Medulla oblongata (tissue), 1 donor: Measurements from ENCODE around the gene ZNF414.

Experiments
- DNase-seq: peaks from one replicate; pipeline ENCODE4 v3.0.0-alpha.2; 2015; ENCODE audit errors: extremely low spot score

ZNF414 gene

GRCh38 chr19:8466018-8466417 is 47.9 kb downstream of the ZNF414 start:
- DNase-seq, result no peak

GRCh38 chr19:8463365-8463764 is 50.6 kb downstream of the ZNF414 start:
- no peak for DNase-seq

GRCh38 chr19:8462571-8462970 is 51.4 kb downstream of the ZNF414 start:
- DNase-seq, result no peak

DNA sequence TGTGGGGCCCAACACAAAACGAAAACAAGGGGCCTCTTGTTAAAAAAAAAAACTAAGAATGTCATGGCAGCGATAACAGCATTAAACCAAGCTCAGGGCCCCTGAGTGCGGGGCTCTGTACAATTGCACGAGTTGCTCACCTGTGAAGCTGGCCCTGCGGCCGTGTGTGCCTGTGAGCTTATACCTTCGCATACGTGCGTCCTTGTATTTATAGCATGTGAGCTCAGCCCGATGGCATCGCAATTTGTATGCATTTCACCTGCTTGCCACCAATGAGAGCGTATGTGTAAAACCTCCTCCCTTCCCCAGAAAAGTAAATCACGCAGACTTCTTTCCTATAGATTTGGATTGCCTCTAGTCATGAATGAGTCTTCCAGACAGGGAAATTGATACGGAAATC is 52.1 kb downstream of the ZNF414 start:
- DNase-seq, result no peak

DNA sequence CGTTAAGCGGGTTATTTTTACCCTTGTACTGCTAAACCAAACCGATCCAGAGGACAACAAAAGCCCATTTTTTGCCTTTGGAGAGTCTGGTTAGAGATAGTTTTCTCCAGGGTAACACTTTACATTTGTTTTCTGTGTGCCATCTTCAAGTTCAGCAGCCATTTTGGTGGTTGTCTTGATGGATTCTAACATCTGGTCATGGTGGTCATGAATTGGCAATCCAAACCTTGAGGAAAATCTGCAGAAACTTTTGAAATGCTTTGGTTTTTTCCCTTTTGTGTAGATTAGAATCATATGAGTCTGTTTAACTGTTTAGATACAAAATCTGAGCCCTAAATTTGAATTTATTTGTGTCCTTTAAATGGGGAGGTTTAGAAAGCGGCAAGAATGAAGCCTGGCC is 52.6 kb downstream of the ZNF414 start:
- no peak for DNase-seq

DNA sequence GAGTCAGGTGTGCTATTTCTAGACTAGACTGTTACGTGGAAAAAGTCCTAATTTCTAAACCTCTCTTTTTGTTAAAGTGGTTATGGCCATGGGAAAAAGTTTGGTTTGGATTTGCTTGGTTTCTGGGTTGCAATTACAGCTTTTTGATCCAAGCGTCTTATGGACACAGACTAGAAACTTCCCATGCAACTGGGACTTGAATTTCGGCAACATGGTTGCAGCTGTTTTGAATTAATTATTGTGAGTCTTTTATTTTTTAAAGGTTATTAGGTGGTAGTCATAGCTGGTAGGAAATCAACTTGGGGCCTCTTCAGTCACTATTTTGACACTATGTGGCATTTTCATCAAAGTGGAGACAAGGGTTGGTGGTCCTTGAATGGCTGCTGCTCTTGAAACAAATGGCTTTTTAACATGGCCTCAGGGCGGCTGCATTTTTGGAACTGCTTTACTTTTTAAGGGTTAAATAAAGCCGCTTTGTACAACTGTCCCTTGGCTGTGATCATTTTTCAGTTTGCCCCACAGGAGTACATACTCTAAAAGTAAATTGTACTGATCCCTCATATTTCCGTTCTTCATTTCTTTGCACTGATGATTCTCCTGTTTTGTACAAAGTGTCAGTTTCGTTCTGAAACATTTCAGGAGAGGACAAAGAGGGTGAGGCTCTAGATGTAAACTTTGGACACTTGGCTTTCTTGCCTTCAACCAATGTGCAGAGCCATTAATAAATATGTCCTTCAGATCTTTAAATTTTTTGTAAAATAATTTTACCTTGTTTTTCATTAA is 53.3 kb downstream of the ZNF414 start:
- DNase-seq, result no peak
